ENCODE measurements around the gene RILPL1.
A peak's percentile ranks its signal among the peaks of the same experiment; 100 is the strongest.

The RILPL1 gene

GRCh38 chr12:123445388-123446332, 87.9 kb downstream of the RILPL1 start:
- H3K4me3 ChIP-seq (ENCODE audit: low read depth, low read length): no peak overlapping the region
- TF ChIP-seq CTCF (IDR thresholded peaks at IDR 0.05; ENCODE audit: borderline replicate concordance, insufficient read depth, low read depth, low read length): no peak

DNA sequence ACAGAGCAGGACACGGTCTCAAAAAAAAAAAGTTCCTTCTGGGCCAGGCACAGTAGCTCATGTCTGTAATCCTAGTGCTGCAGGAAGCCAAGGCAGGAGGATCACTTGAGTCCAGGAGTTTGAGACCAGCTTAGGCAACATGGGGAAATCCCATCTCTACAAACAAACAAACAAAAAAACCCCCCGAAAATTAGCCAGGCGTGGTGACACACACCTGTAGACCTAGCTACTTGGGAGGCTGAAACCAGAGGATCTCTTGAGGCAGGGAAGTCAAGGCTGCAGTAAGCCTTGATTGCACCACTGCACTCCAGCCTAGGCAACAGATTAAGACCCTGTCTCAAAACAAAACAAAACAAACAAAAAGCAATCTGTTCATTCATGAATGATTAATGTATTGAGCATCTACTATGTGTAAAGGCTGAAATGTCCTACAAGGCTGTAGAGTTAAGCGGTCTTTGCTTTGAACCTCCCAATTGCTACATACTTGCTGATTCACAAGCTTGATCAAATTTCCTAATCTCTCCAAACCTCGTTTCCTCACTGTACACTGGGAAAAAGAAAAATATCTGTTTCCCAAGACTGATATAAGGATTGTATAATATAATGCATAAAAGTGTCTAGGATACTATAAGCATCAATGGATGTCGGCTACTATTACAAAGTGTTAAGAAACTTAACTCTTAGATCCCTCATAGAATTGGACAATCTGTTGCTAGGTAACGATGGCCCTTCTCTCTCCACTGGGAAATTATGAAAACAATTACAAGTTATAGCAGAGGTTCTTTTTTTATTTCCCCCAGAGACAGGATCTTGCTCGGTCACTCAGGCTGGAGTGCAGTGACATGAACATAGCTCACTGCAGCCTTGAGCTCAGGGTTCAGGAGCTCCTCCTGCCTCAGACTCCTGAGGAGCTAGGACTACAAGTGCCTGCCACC, 89.2 kb downstream of the RILPL1 start:
- H3K4me3 ChIP-seq (ENCODE audit: low read depth, low read length): no peak overlapping the region
- TF ChIP-seq CTCF (IDR thresholded peaks at IDR 0.05; ENCODE audit: borderline replicate concordance, insufficient read depth, low read depth, low read length): no peak

DNA sequence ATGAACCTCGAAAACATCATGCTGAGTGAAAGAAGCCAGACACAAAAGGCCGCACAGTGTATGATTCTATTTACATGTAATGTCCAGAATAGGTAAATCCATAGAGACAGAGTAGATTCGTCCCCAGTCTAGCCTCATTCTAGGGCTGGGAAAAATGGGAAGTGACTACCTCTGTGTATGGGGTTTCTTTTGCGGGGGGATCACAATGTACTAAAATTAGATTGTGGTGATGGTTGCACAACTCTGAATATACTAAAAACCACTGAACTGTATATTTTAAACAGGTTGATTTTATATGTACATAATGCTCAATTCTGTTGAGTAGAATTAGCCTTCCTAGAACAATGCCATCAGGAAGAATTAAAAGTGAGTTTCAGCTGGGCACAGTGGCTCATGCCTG, 90.7 kb downstream of the RILPL1 start:
- TF ChIP-seq CTCF (IDR thresholded peaks at IDR 0.05; ENCODE audit: borderline replicate concordance, insufficient read depth, low read depth, low read length): no peak
- H3K4me3 ChIP-seq (ENCODE audit: low read depth, low read length): no peak overlapping the region

DNA sequence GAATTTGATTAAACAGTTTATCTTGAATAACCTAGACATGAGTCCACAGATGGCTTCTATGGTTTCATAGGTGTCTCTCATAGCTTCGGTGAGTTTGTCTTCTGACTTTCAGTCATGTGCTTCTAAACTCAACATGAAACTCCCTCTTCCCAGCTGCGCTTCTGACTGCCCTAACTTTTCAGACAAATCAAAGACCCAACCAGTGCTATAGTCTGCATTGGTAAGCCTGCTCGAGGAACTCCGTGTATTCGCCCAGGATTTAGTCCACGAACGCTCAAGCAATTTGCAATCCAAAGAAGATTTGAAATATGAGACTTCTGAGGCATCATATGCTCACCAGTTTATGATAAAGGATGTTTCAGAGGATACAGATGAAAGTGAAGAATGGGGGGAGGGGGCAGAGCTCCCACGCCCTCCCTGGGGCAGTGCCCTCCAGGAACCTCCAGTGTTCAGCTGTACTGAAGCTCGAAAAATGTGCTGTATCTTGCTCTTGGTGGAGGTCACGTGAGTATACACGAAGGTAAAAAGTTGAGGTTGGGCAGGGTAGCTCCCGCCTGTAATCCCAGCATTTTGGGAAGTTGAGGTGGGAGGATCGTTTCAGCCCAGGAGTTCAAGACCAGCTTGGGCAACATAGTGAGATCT, 91.9 kb downstream of the RILPL1 start:
- no peak overlapping the region for H3K4me3 ChIP-seq (ENCODE audit: low read depth, low read length)
- no peak for TF ChIP-seq CTCF (IDR thresholded peaks at IDR 0.05; ENCODE audit: borderline replicate concordance, insufficient read depth, low read depth, low read length)

DNA sequence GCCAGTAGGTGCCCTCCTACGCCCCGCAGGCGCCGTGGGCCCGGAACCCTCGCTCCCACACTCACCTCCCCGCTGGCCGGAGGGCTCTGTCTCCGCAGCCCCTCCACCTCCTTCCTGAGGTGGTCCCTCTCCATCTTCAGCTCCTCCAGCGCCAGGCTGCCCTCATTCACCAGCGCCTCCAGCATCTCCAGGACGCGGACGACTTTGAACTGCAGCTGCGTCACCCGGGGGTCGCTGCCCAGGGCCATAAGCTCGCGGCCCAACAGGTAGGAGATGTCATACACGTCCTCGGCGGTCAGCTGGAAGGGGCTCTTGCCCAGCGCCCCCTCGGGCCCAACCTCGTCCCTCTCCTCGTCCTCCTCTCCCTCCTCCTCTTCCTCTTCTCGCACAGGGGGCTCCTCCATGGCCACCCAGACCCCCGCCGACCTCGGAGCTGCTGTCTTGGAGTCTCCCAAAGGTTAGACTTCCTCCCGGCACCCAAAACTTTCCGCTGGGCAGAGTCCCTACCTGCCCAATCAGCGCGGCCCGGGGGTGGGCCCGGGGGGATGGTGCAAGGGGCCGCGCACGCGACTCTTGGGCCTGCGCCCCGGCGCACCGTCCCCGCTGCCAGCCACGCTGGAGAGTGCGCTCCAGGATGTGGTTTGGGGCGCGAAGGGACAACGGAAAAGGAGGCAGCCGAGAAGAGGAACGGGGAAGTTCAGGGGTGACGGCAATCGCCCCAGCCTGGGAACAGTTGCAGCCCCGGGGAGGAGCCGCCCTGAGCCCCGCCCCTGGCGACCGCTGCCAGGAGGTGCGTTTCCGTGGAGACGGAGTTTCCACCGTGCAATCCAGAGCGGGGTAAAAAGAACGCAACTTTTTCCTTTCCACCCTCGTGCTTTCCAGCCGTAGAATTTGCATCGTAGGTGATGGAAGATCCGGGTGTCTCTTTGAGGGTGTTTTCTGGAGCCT, 97.2 kb downstream of the RILPL1 start, which contains the start of gene RILPL2:
Gene RILPL2 (minus strand): TSS at position 668 of the 948 bp plus-strand sequence. CDS start 264 bp downstream, at position 404.
- H3K4me3 ChIP-seq (ENCODE audit: low read depth, low read length): peak within 1 kb of the TSS; percentile 95
- no peak for TF ChIP-seq CTCF (IDR thresholded peaks at IDR 0.05; ENCODE audit: borderline replicate concordance, insufficient read depth, low read depth, low read length)

GRCh38 chr12:123435636-123436016, 97.9 kb downstream of the RILPL1 start:
- peak overlapping the region; percentile 95 for H3K4me3 ChIP-seq (ENCODE audit: low read depth, low read length)

More at GRCh38 chr12:123435636-123436016, 97.9 kb downstream of the RILPL1 start:
- TF ChIP-seq CTCF (IDR thresholded peaks at IDR 0.05; ENCODE audit: borderline replicate concordance, insufficient read depth, low read depth, low read length): no peak
